T-helper 1 cell treated with Interleukin-12 subunit alpha and Interleukin-12 subunit beta and Interleukin-4 antibody, amounts not matched to agents 30 ng/mL and 1 ng/mL, for 36 hours (primary cell): ENCODE measurements around the gene NDRG4. TPM values are rescaled to one million over a fixed set of nuclear protein-coding genes. Genes with fewer than 3 reads are reported as not detected.

ENCODE experiments used
- intact Hi-C: fragments of 100-400 bp; cut with micrococcal nuclease; formaldehyde crosslinking; loops from one replicate; pipeline ENCODE4 v1.15.1; 2024
- total RNA-seq: library from RNA; stranded (reverse); gene quantifications from 2 replicates; pipeline ENCODE4 v1.2.3, GENCODE V29; 2022

The NDRG4 gene
- total RNA-seq, 1 donor from 2014 or later: 1.1 TPM

DNA sequence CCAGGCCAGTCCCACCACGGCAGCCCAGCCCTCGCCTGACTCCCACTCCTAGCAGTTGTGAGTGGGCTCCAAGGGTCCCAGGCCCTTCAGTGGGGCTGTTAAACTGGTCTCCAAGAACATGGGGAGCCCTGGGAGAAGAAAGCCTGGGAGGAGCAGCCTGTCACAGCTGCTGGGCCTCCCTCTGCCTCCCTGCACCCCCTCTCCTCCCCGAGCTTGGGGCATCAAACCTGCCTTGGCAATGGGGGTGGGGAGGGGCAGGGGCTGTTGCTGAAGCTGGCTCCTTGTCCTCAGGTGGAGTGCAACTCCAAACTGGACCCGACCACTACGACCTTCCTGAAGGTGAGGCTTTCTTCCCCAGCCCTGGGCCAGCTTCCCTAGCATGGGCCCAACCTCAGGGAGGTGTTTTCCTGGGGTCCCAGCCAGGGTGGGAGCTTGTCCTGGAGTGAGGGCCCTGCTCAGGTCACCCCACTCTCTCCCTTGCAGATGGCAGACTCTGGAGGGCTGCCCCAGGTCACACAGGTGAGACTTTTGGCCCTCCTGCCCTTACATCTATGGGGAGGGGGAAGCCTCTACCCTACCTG lies 8.8 kb downstream of the NDRG4 start:
- intact Hi-C loops: no loop called here

DNA sequence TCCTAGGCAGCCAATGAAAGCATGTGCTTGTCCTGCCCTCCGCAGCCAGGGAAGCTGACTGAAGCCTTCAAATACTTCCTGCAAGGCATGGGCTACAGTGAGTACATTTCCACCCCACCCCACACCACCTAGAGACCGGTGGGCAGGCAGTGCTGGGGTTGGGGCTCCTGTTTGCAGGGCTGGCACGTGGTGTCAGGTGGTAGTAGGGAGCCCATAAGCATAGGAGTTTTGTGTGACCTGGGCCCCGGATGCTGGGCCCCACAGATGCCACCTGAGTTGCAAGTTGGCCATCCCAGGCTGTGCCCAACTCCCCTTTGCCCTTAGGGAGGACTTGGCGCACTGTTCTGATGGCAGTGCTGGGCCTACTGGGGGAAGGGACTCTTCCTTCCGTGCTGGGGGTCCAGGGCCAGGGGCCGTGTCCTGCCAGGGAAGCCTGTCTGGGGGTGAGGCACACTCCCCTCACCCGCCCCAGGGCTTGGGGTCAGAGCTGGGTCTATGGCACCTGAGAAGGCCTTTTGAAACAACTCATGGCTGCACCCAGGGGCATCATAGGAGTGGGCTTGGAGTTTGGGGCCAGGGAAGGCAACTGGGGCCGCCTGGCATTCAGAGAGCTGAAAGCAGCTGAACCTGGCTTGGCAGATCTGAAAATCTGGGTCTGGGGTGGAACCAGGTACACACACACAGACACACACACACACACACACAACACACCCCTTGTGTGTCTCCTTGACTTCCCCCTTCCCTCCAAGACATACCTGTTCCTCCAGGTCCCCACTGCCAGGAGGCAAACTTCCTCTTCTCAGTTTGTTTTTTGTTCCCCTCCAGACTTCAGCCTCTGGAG lies 9.5 kb downstream of the NDRG4 start:
- intact Hi-C loops: loop anchor here (5.0 kb wide), 1 partner anchor 117 kb away; the partner anchor contains the start of gene GINS3

DNA sequence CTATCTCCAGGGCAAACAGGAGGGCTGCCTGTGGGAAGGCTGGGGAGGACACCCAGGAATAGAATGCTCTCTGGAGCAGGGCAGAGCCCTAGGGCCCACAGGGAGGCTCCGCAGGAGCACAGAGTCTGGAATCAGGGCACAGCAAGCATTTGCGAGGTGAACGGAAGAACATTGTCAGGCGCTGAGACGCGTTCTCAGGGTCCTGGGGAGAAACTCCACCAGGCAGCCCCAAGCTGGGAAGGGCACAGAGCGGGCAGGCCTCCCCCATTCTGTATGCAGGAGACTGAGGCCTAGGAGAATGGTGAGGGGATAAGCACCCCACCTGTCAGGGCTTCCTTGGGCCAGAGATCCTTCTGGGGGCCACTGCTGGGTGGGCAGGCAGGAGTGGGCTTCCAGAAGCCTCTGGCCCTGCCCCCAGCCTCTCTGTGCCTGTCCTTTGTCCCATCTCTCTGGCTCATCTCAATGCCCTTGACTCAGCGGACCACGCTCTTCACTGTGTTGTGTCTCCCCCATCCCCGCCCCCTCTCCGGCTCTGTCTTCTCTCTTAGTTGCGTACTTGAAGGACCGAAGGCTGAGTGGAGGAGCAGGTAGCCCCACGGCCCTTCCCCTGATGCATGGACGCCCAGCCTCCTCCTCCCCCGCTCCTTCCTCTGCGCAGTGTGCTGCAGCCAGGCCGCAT lies 10.3 kb downstream of the NDRG4 start:
- intact Hi-C loops: loop anchor here (5.0 kb wide), 1 partner anchor 118 kb away; the partner anchor contains the start of gene GINS3

DNA sequence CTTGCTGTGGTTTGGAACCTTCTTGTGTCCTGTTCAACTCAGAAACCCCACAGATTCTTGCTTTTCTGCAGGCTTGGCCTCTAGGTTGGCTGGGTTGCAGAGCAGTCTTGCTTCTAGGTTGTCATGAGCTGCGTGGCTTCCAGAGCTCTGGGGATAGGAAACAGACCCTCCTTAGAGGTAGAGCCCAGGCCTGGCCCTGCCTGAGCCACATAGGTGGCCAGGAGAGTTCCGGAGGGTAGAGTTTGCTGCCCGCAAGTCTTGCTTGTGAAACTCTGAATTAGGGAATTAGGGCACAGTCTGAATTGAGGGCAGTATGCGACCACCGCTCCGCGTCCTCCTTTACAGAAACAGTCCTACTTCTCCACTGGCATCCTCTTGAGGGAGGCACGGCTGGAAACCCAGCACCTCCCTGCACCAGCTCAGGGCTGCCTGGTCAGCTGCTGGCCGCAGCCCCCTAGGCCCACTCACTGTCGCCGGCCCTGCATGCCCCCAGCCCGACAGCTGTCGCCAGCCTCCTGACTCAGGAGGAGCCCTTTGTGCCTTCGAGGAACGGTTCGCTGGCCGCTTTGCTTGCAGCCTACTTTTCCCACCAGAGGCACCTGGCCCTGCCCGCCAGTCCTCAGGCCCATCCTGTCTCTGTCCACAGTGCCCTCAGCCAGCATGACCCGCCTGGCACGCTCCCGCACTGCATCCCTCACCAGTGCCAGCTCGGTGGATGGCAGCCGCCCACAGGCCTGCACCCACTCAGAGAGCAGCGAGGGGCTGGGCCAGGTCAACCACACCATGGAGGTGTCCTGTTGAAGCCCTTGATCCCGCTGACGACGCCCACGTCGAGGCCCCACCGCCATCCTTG lies 11.1 kb downstream of the NDRG4 start:
- intact Hi-C loops: loop anchor here (5.0 kb wide), 1 partner anchor 119 kb away; the partner anchor contains the start of gene GINS3

DNA sequence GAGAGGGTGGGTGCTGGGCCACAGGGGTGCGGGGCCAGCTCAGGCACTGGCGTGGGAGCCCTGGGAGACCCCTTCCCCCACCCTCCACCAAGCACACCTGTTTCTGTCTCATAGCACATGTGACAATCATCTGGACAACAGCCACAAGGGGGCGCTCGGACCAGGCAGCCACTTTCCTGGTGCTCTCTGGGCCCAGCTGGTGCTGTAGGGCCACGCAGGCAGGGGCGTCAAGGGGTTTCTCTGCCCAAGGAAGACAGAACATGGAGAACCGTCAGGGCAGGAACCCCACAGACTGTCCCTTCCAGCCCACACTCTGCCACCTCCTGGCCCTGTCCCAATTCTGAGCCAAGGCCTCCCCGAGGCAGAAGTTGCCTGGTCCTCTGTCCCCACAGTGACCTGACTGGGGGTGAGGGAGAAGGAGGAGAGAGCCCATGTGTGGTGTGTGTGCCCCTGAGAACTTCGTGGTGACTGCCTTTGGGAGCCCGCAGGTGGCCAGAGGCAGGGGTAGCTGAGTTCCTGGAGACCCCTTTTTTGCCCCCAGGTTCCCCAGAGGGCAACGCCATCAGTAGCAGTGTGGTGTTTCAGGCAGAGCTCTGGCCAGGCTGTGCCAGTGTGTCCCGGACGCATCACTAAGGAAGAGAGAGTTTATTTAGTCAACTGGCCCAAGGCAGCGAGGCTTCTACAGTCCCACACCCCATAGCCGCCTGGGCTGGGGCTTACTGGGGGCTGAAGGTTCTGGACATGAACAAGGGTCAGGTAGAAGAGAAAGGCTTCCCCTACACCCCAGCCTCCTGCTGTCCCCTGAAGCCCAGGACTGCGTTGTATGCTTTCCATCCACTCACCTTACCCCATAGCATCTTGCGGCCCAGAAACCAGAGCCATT lies 12.2 kb downstream of the NDRG4 start:
- intact Hi-C loops: loop anchor here (1.0 to 5.0 kb wide), 4 partner anchors 120 to 244 kb away; partner anchors contain the start of genes GINS3 and GOT2

DNA sequence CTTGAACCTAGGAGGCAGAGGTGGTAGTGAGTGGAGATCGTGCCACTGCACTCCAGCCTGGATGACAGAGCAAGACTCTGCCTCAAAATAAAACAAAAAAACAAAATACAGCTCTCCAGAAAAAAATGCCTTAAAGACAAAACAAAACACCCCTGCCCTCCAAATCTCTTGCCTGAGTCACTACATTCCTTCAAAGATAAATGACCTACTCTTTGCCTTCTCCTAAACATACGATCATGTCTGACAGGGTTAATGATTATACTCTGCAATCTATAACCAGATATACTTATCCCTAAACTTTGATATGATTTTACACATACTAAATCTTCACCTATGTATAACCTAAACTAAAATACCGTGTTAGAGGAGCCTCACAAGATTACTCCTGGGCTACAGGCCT lies 13.9 kb downstream of the NDRG4 start:
- intact Hi-C loops: loop anchor here (5.0 kb wide), 1 partner anchor 122 kb away; the partner anchor contains the start of gene GINS3

DNA sequence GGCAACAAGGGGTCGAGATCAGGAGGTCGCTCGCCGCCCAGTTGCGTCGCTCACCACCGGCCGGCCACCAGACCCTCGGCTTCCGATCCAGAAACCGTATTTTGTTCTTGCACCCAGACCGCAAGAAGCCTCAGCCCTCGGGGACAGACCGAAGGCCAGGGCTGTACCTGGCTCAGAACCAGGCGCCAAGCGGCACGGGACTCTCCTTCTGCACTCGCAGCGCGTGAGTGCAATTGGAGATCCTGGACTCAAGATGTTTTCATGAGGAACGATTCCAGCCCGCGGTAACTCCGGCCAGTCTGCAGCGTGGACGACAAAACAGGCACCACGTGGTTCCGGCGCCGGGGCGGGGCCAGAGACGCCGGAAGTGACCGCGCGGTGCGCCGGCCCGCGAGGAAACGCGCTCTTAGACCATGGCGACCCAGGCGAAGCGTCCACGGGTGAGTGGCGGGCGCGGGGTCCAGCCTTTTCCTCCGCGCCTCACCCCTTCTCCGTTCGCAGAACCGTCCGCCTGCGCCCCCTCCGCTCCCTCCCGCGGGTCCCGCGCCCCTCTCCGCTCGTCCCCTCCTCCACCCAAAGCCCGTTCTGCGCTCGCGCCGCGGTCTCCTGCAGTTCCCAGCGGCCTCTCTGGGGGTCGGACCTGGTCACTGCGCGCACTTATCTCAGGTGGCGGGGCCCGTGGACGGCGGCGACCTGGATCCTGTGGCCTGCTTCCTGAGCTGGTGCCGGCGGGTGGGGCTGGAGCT lies 15.4 kb downstream of the NDRG4 start, which contains the start of gene SETD6:
Gene SETD6, plus strand, starts transcription at position 393 of the 746 bp plus-strand sequence. Its CDS starts 21 bp downstream, at position 414.
- intact Hi-C loops: loop anchor here (1.0 kb wide), 2 partner anchors 115 to 169 kb away; partner anchors contain the start of gene SLC38A7

DNA sequence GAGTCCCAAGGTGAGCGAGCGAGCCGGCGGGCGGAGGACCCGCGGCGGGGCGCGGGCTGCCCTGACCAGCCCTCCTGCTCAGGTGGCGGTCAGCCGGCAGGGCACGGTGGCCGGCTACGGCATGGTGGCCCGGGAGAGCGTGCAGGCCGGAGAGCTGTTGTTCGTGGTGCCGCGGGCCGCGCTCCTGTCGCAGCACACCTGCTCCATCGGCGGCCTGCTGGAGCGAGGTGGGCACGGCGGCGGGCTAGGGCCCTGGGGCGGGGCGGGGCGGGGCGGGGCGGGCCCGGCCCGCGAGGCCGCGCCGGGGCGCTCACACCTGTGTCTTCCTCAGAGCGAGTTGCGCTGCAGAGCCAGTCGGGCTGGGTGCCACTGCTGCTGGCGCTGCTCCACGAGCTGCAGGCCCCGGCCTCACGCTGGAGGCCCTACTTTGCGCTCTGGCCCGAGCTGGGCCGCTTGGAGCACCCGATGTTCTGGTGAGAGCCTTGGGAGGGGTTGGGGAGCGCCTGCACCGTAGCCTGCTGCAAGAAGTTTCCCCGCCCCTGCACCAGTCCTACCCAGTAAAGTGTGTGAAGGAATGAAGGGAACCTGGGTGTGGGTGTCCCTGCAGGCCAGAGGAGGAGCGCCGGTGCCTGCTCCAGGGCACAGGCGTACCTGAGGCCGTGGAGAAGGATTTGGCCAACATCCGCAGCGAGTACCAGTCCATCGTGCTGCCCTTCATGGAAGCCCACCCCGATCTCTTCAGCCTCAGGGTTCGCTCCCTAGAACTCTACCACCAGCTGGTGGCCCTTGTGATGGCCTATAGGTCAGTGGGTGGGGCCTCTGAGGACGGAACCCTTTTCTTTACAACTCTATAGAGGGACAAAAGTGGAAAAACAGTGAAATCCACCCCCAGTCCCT lies 16.2 kb downstream of the NDRG4 start:
- intact Hi-C loops: loop anchor here (1.0 kb wide), 2 partner anchors 114 to 168 kb away; partner anchors contain the start of gene SLC38A7

DNA sequence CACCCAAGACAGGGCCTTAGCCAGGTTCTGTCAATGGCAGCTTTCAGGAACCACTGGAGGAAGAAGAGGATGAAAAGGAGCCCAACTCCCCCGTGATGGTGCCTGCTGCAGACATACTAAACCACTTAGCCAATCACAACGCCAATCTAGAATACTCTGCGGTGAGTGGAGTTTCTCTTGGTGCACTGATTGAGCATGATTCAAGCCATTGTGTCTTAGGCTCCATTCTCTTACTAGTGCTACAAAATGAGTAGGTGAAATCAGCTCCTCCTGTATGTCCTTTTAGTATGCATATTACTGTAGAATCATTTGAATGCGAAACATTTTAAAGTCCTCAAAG lies 16.8 kb downstream of the NDRG4 start:
- intact Hi-C loops: no loop called here

DNA sequence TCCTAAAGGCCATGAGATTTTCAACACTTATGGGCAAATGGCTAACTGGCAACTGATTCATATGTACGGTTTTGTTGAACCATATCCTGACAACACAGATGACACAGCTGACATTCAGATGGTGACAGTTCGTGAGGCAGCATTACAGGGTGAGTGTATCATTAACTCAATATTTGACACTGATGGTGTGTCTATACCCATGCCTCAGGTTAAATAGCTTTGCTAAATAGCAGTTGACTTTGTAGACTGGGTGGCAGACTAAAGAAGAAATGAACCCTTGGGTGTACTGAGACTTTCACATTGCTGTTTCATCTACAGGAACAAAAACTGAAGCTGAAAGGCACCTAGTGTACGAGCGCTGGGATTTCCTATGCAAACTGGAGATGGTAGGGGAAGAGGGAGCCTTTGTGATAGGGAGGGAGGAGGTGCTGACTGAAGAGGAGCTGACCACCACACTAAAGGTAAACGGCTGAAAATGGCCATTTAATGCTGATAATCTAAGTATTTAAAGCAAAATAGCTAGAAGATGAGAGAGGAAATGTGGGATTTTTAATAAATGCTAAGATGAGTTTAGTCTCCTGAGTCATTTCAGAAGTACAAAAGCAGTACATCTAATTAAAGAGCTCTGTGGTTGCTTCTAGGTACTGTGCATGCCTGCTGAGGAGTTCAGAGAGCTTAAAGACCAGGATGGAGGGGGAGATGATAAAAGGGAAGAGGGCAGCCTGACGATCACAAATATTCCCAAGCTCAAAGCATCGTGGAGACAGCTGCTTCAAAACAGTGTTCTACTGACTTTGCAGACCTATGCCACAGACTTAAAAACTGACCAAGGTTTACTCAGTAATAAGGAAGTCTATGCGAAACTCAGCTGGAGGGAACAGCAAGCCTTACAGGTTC lies 18.4 kb downstream of the NDRG4 start:
- intact Hi-C loops: no loop called here

DNA sequence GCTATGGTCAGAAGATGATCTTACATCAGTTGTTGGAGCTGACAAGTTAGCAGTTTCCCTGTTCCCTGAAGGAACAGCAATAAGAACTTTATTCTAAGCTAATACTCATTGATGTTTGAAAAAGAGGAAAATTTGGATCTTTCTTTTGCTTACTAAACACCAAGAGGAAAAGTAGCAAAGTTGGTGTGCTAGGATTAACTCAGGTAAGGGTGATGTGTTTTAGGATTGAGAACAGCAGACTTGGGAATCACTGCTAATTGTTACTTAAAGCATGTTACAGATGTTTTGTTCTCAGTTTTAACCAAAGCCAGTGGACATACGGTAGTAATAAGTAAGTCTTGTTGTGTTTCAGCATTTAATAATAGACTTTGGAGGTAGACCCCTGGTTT lies 19.0 kb downstream of the NDRG4 start:
- intact Hi-C loops: no loop called here

DNA sequence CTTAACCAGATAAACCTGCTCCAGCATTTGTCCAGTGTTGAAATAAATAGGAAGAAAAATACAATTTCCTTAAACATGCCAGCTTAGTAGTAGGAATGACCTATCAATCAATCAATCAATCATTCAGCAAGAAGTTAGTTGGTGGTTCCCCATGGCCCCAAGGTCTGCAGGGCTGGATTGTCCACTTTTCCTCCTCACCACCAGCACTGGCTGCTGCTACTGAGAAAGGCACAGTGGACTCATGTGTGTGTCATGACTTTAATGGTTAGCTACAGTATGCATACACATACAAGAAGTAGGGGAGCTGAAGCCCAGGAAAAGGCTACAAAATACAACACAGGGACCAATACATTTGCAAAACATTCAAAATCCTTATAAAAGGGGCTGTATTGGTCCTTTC lies 19.8 kb downstream of the NDRG4 start:
- intact Hi-C loops: no loop called here

DNA sequence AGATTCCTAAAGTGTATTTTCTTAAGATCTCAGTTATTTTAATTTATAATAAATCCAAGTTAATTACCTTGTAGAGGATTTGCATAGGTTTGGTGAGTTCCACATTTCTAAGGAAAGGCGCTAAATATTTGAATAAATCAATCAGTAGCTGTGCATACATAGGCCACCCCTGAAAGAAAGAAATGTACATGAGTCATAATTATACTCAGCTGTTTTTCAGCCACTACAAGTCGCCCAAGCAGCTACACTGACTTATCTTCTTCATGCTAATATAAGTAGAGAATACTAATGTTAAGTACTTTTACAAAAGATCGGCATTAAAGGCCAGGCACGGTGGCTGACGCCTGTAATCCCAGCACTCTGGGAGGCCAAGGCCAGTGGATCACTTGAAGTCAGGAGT lies 30.2 kb downstream of the NDRG4 start:
- intact Hi-C loops: loop anchor here (2.0 kb wide), 1 partner anchor 19 kb away; no protein-coding TSS in a partner anchor

DNA sequence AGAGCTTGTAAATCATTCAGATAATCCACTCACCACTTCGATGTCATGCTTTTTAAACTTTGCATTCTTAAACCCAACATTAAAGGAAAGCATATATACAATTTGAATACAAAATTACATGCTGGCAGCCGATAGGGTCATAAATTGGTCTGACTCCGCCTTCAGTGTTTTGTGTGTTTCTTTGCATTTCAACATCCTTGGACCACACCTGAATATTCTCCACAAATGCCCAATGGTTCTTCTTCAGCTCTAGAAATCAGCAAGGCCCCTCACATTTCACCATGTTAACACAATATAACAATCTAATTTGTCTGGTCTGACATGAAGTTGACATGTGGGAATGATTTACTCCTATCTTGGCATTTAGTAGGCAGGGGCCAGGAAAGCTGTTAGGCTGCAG lies 32.5 kb downstream of the NDRG4 start:
- intact Hi-C loops: no loop called here

DNA sequence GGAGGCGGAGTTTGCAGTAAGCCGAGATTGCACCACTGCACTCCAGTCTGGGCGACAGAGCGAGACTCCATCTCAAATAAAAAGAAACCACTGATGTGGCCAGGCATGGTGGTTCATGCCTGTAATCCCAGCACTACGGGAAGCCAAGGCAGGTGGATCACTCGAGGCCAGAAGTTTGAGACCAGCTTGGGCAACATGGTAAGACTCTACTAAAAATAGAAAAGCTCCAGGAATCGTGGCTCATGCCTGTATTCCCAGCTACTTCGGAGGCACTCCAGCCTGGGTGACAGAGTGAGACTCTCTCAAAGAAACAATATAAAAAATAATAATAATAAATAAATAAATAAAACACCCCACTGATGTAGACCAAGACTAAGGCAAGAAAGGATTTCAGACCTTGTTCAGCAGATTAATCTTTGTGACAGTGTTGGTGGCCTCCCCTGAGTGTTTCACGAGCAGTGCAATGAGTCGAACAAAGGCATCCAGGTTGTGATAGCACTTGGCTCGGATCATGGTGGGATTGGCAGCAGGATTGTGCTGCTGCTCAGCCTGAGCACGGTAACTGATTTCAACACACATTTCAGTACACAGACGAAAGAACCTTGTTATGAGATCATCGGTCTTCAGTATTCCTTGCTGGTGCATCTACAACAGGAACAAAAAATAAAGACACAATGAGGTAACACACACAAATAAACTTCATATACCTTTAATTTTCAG lies 34.0 kb downstream of the NDRG4 start:
- intact Hi-C loops: no loop called here

DNA sequence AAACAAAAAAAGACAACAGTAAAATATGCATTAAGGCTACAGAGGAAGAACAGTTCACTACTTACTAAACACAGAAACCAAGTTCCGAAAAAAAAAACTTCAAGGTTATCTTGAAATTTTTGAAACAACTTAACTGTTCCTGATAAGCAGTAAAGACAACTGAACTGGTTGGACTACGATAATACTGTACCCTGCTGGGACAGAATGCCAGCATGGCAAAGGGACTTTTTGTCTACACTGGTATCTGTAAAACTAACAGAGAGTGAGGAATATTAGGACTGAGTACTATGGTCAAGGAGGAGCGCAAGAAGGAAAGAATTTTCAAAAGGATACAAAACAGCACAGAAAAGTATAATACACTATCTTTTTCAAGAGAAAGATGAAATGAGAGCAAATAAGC lies 35.2 kb downstream of the NDRG4 start:
- intact Hi-C loops: no loop called here
